IPS-NIHi7 (cell line): Measurements from ENCODE around the gene OTOR.

Experiments used
- DNase-seq: peaks from one replicate; pipeline ENCODE4 v3.0.0; 2012; ENCODE audit warnings: mixed read lengths; ENCODE audit errors: extremely low spot score

OTOR gene

DNA sequence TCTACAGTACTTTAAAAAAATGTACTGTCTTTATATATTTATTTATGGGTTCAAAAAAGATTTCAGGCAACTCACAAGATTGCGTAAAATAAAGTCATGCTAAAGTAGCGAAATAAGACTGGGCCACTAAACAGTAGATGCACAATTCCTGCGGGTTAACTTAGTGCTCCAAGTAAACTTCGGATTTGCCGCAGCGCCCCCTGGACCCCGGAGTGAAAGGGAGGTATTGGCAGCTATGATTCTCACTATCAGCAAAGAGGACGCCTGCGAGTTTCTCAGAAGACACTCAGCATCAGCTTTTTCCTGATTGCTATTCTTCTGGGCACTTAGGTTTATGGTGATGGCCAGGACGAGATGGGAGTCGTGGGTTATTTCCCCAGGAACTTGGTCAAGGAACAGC lies 1.4 kb downstream of the OTOR start:
- DNase-seq, result peak; percentile 57

DNA sequence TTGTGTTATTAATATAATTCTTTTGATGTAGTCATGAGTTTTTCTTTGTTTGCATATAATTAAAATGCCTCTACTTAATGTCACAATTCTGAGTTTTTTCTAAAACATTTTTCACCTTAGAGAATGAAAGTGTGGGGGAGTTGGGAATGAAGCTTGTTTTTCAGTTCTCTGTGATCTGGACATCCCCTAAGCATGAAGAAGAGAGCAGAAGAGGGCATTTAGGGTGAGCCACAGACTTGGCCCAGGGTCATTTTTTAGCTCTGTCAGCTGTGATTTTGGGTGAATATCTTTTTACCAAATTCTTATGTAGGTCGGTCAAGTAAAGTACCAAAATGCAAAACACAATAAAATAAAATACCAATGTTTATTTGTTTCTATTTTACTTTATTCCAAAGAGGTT lies 3.9 kb downstream of the OTOR start:
- no peak for DNase-seq

DNA sequence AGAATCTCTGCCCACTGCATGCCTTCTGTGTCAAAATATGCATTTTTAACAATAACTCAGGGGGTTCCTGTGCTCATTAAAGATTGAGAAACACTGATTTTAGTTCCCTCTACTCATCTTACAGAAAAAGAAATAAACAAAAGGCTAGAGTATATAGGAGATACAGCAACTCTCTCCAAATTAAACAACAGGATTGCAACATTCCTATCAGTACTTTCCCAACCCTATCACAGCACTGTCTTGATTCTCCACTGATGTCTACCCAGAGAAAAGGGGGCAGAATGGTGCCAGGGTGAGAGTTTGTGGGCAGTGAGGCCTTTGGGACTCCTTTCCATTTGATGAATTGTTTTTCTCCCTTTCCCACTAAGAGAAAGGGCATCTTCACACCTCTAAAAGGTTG lies 4.7 kb downstream of the OTOR start:
- DNase-seq, result no peak

DNA sequence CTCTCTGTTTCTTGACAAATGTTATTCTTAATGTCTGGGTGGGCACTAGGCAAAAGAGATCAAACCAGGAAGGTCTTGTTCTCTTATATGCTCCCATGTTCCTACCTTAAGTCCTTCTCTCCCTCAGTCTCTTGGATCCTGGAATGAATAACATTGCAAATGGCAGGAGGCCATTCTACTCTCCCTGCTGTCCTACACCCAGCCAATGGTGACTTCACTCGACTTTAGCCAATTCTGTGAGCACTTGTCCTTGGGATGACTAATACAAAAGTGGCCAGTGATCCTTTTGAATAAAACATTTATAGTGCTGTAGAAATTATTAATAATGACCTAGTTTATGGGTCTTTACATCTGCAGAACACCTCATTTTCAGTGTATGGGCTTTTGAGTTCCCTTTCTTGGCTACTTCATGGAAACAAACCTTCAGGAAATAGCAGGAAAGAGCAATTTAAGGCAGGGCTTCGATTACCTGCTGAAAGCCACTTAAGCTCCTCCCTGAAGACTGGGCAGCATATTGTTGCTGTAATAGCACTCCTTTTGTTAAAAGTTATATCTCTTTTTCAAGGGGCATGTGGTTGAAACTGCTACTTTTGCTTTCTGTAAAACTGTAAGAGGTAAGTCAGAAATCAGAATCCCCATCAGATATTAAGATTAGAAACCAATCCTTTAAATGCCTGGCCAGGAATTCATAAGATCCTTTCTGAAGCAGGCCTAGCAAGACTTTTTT lies 10.5 kb downstream of the OTOR start:
- DNase-seq, result no peak

DNA sequence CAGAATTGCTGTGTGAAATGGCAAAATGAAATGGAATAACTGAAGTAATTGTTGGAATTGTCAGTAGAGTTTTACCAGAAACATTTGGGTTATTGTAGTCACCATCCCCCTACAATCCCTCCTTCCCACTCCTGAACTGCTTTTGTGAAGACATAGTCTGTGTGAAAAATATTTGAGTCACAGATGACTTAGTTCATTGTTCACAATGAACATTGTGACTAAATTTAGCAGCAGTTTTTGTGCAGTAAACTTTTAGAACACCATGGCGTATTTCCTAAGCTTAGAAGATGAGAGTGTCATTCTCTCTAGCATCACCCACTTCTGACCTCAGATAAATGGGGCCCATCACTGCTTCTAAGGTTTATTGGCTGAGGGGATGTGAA lies 11.0 kb downstream of the OTOR start:
- no peak for DNase-seq

DNA sequence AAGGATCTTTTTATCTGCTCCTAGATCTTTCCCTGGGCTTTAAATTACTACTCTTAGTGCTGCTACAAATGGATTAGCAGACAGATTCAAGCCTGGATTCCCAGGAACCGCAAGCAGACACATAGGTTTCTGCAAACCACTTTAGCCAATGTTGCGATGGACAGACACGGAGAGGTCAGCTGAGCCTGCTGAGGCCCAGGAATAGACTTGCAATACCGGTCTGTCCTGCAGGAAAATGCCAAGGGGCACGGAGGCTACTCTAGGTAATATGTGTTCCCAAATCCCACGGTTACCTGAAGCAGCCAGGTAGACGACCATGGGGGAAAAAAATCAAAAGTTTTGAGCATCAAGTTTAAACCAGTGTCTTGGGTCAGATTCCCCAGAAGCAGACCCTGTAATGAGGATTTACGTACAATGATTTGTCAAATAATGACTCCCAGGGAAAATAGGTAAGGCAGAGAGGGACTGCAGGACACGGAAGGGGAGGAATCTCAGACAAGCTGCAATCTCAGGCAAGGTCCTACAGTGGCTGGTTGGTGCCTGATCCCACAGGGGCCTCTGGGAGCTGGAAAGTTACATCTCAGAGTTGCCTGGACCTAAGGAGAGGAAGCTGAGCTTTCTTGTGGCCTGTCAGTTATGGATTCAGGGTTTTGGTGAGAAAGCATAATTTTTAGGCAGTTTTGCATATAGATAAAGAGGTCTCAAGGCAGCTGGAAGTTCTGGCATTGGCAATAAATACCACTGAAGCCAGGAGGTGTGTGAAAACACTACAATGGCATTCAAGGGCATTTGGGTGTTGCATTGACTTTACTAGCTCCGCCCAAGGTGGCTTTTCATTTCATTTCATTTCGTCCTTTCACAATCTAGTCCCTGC lies 12.5 kb downstream of the OTOR start:
- DNase-seq, result no peak

DNA sequence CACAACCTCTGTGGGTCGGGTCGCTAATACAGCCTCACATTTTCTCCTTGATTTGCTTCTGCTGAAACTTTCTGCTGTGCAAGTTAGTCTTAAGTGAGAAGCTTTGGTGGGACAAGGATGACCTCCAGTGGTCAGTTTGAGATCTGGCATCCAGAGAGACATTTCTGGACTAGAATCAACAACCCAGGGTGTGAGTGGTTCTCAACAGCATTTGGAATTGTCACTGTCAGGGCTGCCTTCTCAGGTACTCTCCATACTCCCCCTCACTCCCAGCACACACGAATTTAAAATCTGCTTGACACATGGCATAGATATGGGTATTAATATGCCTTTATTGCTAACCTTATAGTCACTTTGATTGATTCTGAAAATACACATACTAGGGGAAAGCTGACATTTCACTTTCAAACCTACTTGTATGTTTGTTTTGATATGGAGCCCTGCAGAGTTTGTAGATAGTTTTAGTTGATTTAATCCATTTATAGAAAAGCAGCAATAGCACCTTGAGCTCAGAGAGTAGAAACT lies 13.2 kb downstream of the OTOR start:
- peak; percentile 83 for DNase-seq

DNA sequence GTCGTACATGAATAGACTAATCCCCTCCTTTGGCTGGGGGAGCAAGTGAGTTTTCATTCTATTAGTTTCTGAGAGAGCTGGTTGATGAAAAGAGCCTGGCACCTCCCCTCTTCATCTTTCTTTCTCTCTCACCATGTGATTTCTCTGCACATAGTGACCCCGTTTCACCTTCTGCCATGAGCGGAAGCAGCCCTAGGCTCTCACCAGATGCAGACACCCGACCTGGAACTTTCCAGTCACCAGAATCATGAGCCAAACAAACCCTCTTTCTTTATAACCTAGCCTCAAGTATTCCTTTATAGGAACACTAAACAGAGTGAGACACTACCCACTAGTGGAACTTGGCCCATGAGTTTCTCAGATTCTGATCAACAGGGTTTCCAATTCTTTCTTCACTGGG lies 16.4 kb downstream of the OTOR start:
- DNase-seq, result no peak

DNA sequence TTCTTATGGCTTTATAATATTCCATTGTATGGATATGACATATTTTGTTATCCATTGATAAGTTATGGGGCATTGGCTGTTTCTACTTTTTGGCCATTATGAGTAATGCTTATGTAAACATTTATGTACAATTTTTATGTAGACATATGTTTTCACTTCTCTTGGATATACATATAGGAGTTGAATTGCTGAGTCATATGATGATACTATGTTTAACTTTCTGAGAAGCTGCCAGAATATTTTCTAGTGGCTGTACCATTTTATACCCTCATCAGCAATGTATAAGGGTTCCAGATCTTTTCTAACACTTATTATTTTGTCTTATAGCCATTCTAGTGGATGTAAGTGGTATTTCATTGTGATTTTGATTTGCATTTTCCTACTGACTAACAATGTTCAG lies 23.1 kb downstream of the OTOR start:
- DNase-seq, result no peak

DNA sequence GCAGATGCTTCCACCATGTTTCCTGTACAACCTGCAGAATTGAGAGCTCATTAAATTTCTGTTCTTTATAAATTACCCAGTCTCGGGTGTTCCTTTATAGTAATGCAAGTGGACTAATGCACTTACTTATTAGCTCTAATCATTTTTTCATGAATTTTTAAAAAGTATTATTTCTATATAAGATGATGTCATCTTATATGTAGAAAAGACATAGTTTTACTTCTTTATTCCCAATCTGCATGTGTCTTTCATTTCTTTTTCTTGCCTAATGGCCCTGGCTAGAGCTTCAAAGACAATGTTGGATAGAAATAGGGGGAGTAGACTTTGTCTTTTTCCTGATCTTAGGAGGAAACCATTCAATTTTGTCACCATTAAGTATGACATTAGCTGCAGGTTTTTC lies 27.8 kb downstream of the OTOR start:
- no peak for DNase-seq

DNA sequence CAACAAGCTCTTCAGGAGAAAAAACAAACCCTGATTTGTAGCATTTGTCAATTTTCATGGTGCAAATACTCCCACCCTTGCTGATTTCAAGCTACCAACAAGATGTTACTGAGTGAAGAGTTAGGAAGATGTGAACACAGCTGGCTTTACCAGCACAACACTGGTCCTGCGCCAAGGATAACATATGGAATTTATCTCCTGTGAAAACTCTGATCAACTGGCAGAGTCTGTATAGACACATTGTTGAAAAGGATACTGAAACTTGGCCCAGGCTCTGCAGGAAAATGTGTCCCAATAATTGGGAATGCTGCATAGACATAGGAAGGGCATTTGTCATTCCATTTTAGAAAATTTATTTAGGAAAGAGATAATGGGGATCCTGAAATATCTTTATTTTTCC lies 29.0 kb downstream of the OTOR start:
- no peak for DNase-seq

DNA sequence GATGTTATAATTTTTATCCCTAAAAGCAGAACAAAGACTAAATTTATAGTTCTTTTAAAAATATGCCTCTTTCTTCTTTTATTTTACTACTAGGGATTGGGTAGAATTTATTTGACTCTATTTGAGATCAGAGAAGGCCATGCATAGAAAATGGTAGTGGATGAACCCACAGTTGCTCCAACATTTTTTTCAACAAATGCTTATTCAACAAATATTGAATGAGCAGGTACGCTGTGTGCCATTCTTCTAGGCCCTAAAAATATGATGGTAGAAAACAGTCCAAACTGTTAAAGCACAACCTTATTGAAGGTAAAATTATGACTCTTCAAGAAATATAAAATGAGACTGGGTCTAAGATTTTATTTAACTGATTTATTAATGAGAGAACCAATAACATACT lies 30.0 kb downstream of the OTOR start:
- no peak for DNase-seq

DNA sequence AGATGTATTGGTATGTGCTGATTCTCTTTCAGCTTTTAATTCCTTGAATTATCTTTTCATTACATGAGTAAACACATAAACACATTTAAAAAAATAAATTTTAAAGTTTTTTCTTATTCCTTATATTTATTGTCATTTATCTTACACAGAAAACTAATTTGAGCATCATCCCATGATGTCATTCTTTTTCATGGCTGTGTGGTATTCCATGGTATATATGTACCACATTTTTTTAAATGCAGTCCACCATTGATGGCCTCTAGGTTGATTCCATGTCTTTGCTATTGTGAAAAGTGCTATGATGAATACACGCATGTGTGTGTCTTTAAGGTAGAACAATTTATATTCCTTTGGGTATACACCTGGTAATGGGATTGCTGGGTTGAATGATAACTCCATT lies 33.3 kb downstream of the OTOR start:
- no peak for DNase-seq

DNA sequence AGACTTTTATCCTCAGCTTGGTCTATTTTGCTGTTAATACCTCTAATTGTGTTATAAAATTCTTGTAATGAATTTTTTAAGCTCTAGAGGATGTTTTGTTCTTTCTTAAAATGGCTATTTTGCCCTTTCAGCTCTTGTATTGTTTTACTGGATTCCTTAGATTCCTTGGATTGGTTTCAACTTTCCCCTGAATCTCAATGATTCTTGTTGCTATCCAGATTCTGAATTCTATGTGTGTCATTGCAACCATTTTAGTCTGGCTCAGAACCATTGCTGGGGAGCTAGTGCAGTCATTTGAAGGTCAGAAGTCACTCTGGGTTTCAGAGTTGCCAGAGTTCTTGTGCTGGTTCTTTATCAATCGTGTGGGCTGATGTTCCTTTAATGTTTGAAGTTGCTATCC lies 37.1 kb downstream of the OTOR start:
- DNase-seq, result no peak
